NT2/D1 (cell line): ENCODE measurements around the gene SLC25A15.

Experiments
- SUZ12 ChIP-seq: IDR thresholded peaks from 2 replicates; pipeline ENCODE4 v1.6.1; 2011; ENCODE audit not compliant: insufficient read length, insufficient read depth; ENCODE audit errors: extremely low read depth
- YY1 ChIP-seq: IDR thresholded peaks from 2 replicates; pipeline ENCODE4 v1.6.1; 2011; ENCODE audit not compliant: insufficient read length, insufficient read depth
- ZNF274 ChIP-seq: IDR thresholded peaks from 2 replicates; pipeline ENCODE4 v1.6.1; 2011; ENCODE audit warnings: mild to moderate bottlenecking, low read depth, low read length

- TF ChIP-seq YY1 (no peak), SUZ12 (no peak), ZNF274 (no peak)
These were observed 5.3 kb downstream of the SLC25A15 start for GRCh38 chr13:40794414-40795368.
